Lower leg skin (tissue), 3 donors: Measurements from ENCODE around the gene PPP4R3B.

Experiments used
- CTCF ChIP-seq, 3 donors: fragments of 450-650 bp; IDR thresholded peaks; one replicate each; pipeline ENCODE4 v1.5.1; 2016; ENCODE audit warnings: antibody characterized with exemption in 3 of 3, mild to moderate bottlenecking in 3 of 3, moderate library complexity in 2 of 3
- POLR2A ChIP-seq, 2 donors: fragments of 450-650 bp; IDR thresholded peaks; one replicate each; pipeline ENCODE4 v1.6.1; 2016 to 2017; ENCODE audit warnings: antibody characterized with exemption in 2 of 2, mild to moderate bottlenecking in 1 of 2, moderate library complexity in 1 of 2

DNA sequence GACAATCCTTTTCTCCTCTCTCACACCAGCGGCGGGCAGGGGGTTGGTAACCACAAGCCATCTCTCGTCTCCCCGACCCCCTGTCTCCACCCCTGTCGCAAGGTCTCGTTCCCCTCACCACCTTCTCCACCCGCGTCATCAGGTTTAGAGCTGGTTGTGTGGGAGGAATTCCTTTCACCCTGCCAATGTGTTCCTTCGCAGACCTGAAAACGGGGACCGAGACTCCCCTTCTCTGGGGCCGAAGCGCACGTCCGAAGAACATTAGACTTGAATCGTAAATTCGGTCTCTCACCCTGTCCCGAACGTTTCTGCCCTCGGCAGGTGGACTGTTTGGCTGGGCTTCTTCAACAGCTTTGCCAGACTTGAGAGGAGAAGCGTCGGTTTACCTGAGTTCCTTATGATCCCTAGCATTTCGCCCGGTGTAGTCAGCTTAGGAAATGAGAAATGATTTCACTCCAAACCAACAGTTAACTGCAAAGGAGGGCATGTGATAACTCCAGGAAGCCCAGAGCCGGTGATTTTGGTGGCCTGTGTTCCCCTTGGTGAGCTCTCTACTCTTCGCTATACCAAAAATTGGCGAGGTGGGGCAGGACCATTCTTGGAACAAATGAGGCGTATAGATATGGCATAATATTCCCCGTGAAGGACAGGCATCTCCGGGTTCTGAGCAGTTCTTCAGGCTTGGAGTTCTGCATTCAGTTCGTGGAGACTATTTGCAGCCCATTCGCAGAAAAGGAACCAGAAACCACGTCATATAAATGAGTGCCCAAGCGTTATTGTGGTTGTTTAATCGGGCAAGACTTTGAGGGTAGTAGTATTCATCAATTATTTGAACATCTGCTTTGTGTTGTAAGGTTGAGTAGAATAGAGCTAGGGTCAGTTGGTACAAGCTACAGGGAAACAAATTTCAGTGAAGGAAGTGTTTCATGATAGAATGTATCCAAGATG, 97.2 kb downstream of the PPP4R3B start:
- TF ChIP-seq CTCF (IDR thresholded peaks at IDR 0.05), result no peak
- no peak for TF ChIP-seq POLR2A (IDR thresholded peaks at IDR 0.05)
